HG03469 (cell line): ENCODE data around the gene TAS2R43.
"Not testable (repeated sequence)": the region's sequence is repeated elsewhere in the genome, so short reads cannot be mapped to it uniquely, and the experiment has no call there.

Source experiments
- ATAC-seq: cut with Tn5 transposase; IDR thresholded peaks from one replicate; pipeline ENCODE4 v1.9.1; 2021; ENCODE audit warnings: mild to moderate bottlenecking, moderate library complexity, moderate number of reproducible peaks; ENCODE audit not compliant: unreplicated experiment

The TAS2R43 gene, protein sequence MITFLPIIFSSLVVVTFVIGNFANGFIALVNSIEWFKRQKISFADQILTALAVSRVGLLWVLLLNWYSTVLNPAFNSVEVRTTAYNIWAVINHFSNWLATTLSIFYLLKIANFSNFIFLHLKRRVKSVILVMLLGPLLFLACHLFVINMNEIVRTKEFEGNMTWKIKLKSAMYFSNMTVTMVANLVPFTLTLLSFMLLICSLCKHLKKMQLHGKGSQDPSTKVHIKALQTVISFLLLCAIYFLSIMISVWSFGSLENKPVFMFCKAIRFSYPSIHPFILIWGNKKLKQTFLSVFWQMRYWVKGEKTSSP

DNA sequence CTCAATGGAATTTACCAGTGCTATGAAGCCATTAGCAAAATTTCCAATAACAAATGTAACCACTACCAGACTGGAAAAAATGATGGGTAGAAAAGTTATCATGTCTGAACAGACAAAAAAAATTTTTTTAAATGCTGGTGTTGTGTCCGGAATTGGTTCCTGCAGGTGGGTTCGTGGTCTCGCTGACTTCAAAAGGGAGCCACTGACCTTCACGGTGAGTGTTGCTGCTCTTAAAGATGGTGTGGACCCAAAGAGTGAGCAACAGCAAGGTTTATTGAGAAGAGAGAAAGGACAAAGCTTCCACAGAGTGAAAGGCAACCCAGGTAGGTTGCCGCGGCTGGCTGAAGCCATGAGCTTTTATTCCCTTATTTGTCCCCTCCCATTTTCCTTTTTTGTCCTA lies at the start of gene TAS2R43:
TAS2R43 (minus strand) TSS at position 186 of the 400 bp plus-strand sequence; CDS start at position 102, 84 bp downstream.
- ATAC-seq: no peak

DNA sequence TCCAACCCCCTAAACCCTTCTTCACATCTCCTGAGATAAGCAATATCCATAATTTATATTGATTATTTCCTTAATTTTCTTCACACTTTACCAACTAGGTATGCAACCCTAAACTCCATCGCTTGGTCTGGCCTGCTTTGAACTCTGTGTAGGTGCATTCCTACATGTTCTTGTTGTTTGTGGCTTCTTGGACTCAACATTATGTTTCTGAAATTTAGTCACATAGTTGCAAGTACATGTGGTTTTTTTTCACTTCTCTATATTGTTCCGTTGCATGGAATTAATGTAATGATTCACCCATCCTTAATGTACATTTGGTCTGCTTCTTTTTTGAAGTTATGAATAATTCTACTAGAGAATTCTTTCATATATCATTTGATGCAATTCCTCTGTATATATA lies 44.0 kb upstream of the TAS2R43 start:
- no peak for ATAC-seq

DNA sequence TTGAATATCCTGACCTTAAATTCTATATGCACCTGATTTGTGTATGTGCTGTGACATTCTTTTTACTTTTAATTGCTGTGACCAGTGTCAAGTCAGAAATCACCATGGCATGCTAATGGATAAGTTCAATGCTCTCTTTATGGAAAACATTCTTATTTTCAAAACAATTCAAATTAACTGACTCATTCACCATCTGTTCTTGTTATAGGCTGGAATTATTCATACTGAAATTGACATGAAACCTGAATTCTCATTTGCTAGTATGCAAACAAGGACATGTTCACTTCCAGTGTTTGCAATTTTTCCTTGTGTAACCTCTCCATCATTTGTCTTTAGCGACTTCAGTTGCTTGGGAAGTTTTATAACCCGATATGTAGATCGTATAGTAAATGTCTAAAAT lies 42.2 kb upstream of the TAS2R43 start, which contains the start of gene TAS2R30:
TAS2R30 (minus strand) TSS at position 340 of the 400 bp plus-strand sequence. CDS start 400 bp downstream, outside the sequence.
- ATAC-seq: no peak

DNA sequence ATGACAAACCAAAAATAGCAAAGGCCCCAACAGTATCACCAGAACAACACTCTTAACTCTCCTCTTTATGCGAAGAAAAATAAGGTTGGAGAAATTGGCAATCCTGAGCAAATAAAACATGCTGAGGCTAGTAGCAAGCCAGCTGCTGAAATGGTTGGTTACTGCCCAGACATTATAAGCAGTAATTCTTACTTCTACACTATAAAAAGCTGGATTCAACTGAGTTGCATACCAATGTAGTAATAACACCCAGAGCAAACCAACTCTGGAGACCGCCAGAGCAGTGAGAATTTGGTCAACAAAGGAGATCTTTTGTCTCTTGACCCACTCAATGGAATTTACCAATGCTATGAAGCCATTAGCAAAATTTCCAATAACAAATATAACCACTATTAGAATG lies 41.7 kb upstream of the TAS2R43 start:
- no peak for ATAC-seq

DNA sequence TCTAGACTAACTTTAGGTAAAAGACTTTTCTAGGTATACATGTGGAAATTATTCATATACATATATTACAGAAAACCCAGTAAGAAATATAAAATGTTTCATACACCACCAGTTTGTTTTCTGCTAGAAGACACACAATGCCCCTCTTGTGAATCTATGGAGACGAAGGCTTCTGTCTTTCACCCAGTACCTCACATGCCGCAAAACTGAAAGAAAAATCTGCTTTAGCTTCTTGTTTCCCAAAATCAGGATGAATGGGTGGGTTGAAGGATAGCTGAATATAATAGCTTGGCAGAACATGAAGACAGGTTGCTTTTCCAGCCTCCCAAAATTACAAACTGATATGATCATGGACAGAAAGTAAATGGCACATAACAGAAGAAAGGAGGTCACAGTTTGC lies 41.0 kb upstream of the TAS2R43 start:
- no peak for ATAC-seq

DNA sequence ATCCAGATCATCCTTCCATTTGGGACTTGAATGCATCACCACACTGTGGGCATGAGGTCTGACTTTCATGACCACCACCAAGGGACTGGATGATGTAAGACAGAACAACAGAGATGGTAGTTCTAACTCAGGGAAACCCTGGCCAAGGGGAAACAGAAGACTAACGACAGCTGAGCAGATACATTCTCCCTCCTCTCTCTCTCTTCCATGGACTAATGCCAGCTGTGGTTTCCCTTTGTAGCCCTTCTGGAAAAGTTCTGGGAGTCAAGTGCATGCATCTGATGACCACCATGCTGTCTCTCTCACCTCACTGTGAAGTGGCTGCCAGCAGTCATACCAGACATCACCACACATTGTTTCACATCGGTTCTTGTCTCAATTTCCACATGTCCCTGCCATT lies 38.9 kb upstream of the TAS2R43 start:
- no peak for ATAC-seq

DNA sequence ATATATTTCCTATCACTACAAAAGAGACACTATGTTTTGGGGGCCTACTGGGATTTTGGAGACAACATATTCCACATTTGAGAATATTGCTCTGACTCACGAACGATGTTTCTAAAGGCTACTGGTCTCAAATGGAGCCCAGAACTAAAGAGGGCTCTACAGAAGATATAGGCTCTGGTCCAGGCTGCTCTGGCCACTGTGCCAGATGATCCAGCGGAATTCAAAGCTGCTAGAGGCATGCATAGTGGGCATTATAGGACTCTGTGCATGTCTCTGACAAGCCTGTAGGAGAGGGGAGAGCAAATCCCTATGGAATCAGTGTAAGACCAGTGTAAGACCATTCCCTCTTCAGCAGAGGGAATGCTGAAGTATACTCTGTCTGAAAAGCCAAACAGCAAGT lies 38.3 kb upstream of the TAS2R43 start:
- no peak for ATAC-seq

DNA sequence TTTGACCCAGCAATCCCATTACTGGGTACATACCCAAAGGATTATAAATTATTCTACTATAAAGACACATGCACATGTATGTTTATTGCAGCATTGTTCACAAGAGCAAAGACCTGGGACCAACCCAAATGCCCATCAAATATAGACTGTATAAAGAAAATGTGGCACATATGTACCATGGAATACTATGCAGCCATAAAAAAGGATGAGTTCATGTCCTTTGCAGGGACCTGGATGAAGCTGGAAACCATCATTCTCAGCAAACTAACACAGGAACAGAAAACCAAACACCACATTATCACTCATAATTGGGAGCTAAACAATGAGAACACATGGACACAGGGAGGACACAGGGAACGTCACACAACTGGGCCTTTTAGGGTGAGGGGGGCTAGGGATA lies 22.0 kb upstream of the TAS2R43 start:
- not testable (repeated sequence) for ATAC-seq

DNA sequence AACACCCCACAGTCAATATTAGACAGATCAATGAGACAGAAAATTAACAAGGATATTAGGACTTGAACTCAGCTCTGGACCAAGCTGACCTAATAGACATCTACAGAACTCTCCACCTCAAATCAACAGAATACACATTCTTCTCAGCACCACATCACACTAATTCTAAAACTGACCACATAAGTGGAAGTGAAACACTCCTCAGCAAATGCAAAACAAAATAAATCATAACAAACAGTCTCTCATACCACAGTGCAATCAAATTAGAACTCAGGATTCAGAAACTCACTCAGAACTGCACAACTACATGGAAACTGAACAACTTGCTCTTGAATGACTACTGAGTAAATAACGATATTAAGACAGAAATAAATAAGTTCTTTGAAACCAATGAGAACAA lies 19.1 kb upstream of the TAS2R43 start:
- ATAC-seq: not testable (repeated sequence)

DNA sequence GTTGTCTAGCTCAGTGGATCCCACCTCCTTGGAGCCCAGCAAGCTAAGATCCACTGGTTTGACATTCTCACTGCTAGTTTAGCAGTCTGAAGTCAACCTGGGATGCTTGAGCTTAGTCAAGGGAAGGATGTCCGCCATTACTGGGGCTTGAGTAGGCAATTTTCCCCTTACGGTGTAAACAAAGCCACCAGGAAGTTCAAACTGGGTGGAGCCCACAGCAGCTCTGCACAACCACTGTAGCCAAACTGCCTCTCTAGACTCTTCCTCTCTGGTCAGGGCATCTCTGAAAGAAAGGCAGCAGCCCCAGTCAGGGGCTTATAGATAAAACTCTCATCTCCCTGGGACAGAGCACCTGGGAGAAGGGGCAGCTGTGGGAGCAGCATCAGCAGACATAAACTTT lies 16.7 kb upstream of the TAS2R43 start:
- ATAC-seq: no peak

DNA sequence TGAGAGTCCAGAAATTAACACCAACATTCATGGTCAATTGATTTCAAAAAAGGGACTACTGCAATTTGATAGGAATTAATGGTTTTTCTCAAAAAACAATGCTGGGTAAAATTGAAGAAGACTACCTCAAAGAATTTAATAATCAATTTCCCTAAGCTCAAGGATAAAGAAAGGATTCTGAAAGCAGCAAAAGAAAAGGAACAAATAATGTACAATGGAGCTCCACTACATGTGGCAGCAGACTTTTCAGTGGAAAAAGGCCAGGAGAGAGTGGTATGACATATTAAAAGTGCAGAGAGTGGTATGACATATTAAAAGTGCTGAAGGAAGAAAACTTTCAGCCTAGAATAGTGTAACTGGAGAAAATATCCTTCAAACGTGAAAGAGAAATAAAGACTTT lies 15.6 kb upstream of the TAS2R43 start:
- no peak for ATAC-seq

DNA sequence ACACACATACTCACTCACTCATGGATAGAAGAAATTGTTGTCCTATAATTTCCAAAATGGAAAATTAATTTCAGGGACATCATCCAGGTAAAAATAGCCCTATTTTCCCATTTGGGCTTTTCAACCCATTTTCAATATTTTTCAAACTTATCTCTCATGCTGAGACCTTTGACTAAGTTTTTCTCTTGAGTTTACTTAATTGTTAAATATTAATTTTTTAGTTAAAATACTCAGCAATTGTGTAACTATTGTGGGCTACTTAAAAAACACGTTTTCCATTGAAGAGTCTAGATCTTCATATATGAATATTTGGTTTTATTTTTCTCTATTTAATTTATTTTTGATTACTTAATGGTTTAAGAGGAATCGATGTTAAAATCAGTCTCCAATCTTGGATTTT lies 14.2 kb upstream of the TAS2R43 start:
- ATAC-seq: no peak

DNA sequence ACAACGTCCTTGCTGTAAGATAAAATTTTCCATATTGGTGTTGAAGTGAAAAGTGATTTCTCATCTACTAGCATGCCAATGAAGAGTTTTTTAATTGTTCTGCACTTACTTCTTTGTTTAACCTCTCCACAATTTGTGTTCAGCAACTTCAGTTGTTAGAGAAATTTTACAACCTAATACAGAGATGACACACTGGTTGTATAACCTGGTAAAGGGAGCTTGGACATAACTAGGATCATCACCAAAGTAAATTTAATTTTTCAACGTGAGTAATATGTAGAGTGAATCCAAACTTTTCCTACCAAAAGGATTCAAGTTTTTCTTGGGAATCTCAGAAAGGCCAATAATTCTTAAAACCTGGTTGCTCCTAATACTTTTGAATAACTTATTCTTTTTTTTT lies 13.4 kb upstream of the TAS2R43 start:
- no peak for ATAC-seq

DNA sequence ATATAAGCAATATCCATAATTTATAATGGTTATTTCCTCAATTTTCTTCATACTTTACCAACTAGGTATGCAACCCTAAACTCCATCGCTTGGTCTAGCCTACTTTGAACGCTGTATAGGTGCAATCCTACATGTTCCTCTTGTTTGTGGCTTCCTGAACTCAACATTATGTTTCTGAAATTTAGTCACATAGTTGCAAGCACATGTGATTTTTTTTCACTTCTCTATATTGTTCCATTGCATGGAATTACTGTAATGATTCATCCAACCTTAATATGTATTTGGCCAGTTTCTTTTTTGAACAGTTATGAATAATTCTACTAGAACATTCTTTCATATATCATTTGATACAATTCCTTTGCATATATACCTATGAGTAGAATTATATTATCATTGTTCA lies 2.8 kb upstream of the TAS2R43 start:
- peak; percentile 81 for ATAC-seq

DNA sequence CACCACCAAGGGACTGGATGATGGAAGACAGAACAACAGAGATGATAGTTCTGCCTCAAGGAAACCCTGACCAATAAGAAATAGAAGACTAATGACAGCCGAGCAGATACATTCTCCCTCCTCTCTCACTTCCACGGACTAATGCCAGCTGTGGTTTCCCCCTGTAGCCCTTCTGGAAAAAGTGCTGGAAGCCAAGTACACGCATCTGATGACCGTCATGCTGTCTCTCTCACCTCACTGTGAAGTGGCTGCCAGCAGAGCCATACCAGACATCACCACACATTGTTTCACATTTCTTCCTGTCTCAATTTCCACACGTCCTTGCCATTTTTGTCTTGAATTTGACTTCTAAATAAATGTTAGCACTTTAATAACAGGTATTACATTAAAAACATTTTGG lies 2.9 kb downstream of the TAS2R43 start:
- ATAC-seq: no peak

DNA sequence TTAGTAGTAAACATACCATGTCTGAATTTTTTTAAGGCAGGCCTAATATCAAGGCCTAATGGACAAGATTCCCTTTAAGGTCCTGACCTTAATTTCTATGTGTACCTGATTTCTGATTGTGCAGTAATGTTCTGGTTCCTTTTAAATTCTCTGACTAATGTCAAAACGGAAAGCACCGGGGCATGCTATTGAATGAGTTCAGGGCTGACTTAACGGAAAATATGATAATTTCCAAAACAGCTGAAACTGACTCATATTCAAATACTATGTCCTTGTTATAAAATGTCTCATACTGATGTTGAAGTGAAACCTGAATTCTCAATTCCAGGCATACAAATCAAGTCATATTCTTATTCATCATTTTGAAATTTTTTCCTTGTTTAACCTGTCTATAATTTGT lies 6.7 kb downstream of the TAS2R43 start:
- peak; percentile 65 for ATAC-seq

DNA sequence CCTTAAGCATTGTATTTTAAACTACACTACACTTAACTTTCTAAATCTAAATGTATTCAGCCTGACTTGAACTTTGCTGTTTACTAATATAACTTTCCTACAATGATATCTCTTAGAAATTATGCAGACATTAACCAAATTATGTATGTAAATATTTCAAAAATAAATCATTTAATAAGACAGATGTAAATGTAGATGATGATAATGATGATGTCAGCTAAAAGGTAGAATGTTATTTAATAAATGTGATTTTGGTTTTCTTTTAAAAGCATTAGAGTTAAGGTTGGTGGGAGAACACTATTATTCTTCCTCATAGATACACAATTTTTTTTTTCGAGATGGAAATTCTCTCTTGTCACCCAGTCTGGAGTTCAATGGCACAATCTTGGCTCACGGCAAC lies 10.1 kb downstream of the TAS2R43 start:
- ATAC-seq: no peak

DNA sequence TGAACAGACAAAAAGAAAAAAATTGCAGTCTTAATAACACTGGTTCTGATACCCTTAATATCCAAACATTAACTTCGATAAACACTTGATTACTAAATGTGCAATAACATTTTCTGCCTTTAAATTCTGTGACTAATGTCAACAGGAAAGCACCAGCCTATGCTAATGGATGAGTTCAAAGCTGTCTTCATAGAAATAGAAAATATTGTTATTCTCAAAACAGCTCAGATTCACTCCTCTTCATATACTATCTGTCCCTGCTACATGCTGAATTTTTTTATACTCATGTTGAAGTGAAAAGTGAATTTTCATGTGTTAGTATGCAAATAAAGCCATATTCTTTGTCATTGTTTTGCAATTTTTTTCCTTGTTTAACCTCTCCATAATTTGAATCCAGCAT lies 13.9 kb downstream of the TAS2R43 start:
- ATAC-seq: no peak

DNA sequence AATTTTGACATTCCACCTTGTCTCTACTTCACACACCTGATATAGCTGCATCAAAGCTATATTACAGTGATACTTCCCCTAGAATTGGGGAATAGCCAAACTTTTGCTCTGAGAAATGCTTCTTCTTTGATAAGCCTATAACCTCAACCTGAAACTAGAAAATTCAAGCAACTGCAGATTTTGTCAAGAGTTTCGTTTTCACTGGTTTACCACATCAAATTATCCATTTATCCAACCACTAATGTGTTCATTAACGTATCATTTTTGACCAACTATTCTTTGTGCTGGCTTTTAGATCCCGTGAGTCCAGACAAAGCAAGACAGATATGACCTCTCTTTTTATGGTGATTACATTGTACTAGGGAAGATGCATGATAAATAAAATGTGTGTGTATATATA lies 16.5 kb downstream of the TAS2R43 start:
- peak; percentile 57 for ATAC-seq

DNA sequence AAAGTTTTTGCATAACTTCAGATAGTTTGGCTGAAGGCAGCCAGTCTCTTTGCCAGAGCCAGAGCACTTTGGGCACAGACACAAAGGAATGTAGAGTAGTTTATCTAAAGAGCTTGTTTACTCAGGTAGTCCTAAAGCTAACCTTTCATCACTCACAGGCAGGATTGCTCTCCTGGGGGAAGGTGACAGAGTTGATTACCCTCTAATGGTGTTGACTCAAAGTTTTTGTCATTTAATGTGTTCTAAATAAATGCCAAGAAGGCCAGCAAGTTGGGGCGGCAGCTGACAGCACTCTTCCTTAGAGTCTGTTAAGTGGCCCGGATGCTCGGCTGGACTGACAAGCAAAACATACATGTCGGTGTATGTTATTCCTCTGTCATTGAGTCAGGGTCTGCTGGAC lies 20.7 kb downstream of the TAS2R43 start:
- ATAC-seq: no peak

DNA sequence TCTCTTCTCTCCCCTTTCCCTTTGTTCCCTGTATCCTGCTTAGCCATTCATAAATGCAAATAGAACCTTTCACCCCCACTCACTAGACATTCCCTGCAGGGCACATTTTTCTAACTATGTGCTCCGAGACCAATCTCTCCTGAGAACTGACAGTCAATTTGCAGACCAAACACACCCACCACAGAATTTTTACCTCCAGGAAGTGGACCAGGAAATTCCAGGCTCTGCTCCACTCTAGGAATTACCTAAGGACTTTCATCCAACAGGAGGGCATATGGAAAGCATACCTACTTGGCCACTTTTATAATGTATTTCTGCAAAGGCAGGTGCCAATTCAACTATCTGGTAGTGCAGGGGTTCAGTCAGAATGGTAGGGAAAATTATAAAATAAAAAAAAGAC lies 21.1 kb downstream of the TAS2R43 start:
- ATAC-seq: no peak

DNA sequence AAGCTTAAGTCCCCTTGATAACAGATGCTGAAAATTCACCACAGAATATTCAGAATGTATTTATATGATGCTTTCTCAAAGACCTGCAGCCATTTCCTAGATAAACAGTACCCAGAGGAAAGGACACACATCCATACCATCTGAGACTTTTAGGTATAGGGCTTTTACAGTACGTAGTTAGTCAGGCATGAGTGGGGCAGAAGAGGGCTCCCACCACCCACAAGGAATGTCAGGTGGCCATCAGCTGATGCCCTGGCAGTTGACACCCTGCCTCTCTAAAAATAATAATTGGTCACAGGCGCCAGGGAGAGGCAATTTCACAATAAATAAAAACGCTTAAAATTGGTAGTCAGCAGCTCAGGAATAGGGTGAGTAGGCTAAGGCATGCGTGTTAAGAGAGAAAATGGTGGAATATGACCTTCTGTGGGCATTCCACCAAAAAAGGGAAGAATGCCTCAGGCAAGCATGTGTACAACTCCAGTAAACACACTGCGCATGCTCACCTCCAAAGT lies 22.2 kb downstream of the TAS2R43 start:
- ATAC-seq: no peak

DNA sequence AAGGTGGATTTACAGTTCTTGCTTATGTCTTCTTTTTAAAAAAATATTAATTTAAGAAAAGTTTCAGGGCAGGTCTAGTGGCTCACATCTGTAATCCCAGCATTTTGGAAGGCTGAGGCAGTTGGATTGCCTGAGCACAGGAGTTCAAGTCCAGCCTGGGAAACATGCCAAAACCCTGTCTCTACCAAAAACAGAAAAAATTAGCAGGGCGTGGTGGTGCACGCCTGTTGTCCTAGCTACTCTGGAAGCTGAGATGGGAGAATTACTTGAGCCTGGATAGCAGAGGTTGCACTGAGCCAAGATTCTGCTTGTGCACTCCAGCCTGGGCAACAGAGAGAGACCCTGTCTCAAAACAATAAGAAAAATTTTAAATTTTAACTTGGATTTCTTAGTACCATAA lies 24.6 kb downstream of the TAS2R43 start:
- ATAC-seq: no peak
